Measurements from ENCODE around the gene DPCD.

The DPCD gene

GRCh38 chr10:101607124-101607523 is 19.0 kb downstream of the DPCD start:
- Histone ChIP-seq H3K9me3 (ENCODE audit: control insufficient read depth, low read length) (no peaks in the 10 kb centered on the region), H3K4me1 (ENCODE audit: control insufficient read depth, insufficient read depth, low read length) (peaks cover 4% of the 10 kb centered on the region), H3K4me3 (ENCODE audit: low read length) (no peak overlapping the region), H3K27me3 (ENCODE audit: control insufficient read depth, insufficient read depth, low read length) (no peaks in the 10 kb centered on the region), H3K36me3 (ENCODE audit: control insufficient read depth, insufficient read depth, low read length) (peaks cover 10% of the 10 kb centered on the region), H3K9ac (ENCODE audit: low read length) (no peak overlapping the region)

GRCh38 chr10:101609481-101609880 is 21.4 kb downstream of the DPCD start:
- H3K9ac ChIP-seq (ENCODE audit: low read length), result no peak overlapping the region
- H3K36me3 ChIP-seq (ENCODE audit: control insufficient read depth, insufficient read depth, low read length), result peaks cover 10% of the 10 kb centered on the region
- H3K27me3 ChIP-seq (ENCODE audit: control insufficient read depth, insufficient read depth, low read length), result no peaks in the 10 kb centered on the region
- H3K4me1 ChIP-seq (ENCODE audit: control insufficient read depth, insufficient read depth, low read length), result peaks cover 4% of the 10 kb centered on the region
- H3K9me3 ChIP-seq (ENCODE audit: control insufficient read depth, low read length), result no peaks in the 10 kb centered on the region
- H3K4me3 ChIP-seq (ENCODE audit: low read length), result no peak overlapping the region

GRCh38 chr10:101611096-101611905 is 23.2 kb downstream of the DPCD start:
- H3K9me3 ChIP-seq (ENCODE audit: control insufficient read depth, low read length), result no peaks in the 10 kb centered on the region
- peaks cover 4% of the 10 kb centered on the region for H3K4me1 ChIP-seq (ENCODE audit: control insufficient read depth, insufficient read depth, low read length)
- no peak overlapping the region for H3K4me3 ChIP-seq (ENCODE audit: low read length)
- H3K36me3 ChIP-seq (ENCODE audit: control insufficient read depth, insufficient read depth, low read length), result peaks cover 10% of the 10 kb centered on the region
- H3K27me3 ChIP-seq (ENCODE audit: control insufficient read depth, insufficient read depth, low read length), result no peaks in the 10 kb centered on the region
- no peak overlapping the region for H3K9ac ChIP-seq (ENCODE audit: low read length)

- no peak overlapping the region for H3K4me3 ChIP-seq (ENCODE audit: low read length)
- no peaks in the 10 kb centered on the region for H3K9me3 ChIP-seq (ENCODE audit: control insufficient read depth, low read length)
- H3K27me3 ChIP-seq (ENCODE audit: control insufficient read depth, insufficient read depth, low read length), result no peaks in the 10 kb centered on the region
- no peak overlapping the region for H3K9ac ChIP-seq (ENCODE audit: low read length)
- H3K36me3 ChIP-seq (ENCODE audit: control insufficient read depth, insufficient read depth, low read length), result peaks cover 10% of the 10 kb centered on the region
- peaks cover 4% of the 10 kb centered on the region for H3K4me1 ChIP-seq (ENCODE audit: control insufficient read depth, insufficient read depth, low read length)
These were observed 24.0 kb downstream of the DPCD start for GRCh38 chr10:101612086-101612485.

GRCh38 chr10:101612872-101613271 is 24.8 kb downstream of the DPCD start:
- H3K36me3 ChIP-seq (ENCODE audit: control insufficient read depth, insufficient read depth, low read length), result peaks cover 10% of the 10 kb centered on the region
- no peak overlapping the region for H3K4me3 ChIP-seq (ENCODE audit: low read length)
- H3K27me3 ChIP-seq (ENCODE audit: control insufficient read depth, insufficient read depth, low read length), result no peaks in the 10 kb centered on the region
- no peak overlapping the region for H3K9ac ChIP-seq (ENCODE audit: low read length)
- no peaks in the 10 kb centered on the region for H3K9me3 ChIP-seq (ENCODE audit: control insufficient read depth, low read length)
- no peaks in the 10 kb centered on the region for H3K4me1 ChIP-seq (ENCODE audit: control insufficient read depth, insufficient read depth, low read length)

GRCh38 chr10:101613646-101614045 is 25.5 kb downstream of the DPCD start:
- Histone ChIP-seq H3K9ac (ENCODE audit: low read length) (no peak overlapping the region), H3K27me3 (ENCODE audit: control insufficient read depth, insufficient read depth, low read length) (no peaks in the 10 kb centered on the region), H3K4me3 (ENCODE audit: low read length) (no peak overlapping the region), H3K36me3 (ENCODE audit: control insufficient read depth, insufficient read depth, low read length) (peaks cover 7% of the 10 kb centered on the region), H3K9me3 (ENCODE audit: control insufficient read depth, low read length) (no peaks in the 10 kb centered on the region), H3K4me1 (ENCODE audit: control insufficient read depth, insufficient read depth, low read length) (no peaks in the 10 kb centered on the region)

- H3K9ac ChIP-seq (ENCODE audit: low read length), result no peak overlapping the region
- H3K9me3 ChIP-seq (ENCODE audit: control insufficient read depth, low read length), result no peaks in the 10 kb centered on the region
- H3K4me3 ChIP-seq (ENCODE audit: low read length), result no peak overlapping the region
- peaks cover 4% of the 10 kb centered on the region for H3K36me3 ChIP-seq (ENCODE audit: control insufficient read depth, insufficient read depth, low read length)
- no peaks in the 10 kb centered on the region for H3K4me1 ChIP-seq (ENCODE audit: control insufficient read depth, insufficient read depth, low read length)
- H3K27me3 ChIP-seq (ENCODE audit: control insufficient read depth, insufficient read depth, low read length), result no peaks in the 10 kb centered on the region
These were observed 26.8 kb downstream of the DPCD start for GRCh38 chr10:101614663-101615524.

- Histone ChIP-seq H3K9me3 (ENCODE audit: control insufficient read depth, low read length) (no peaks in the 10 kb centered on the region), H3K9ac (ENCODE audit: low read length) (no peak overlapping the region), H3K36me3 (ENCODE audit: control insufficient read depth, insufficient read depth, low read length) (peaks cover 4% of the 10 kb centered on the region), H3K4me3 (ENCODE audit: low read length) (no peak overlapping the region), H3K4me1 (ENCODE audit: control insufficient read depth, insufficient read depth, low read length) (no peaks in the 10 kb centered on the region), H3K27me3 (ENCODE audit: control insufficient read depth, insufficient read depth, low read length) (no peaks in the 10 kb centered on the region)
These were observed 27.5 kb downstream of the DPCD start for GRCh38 chr10:101615525-101616116.

- no peaks in the 10 kb centered on the region for H3K36me3 ChIP-seq (ENCODE audit: control insufficient read depth, insufficient read depth, low read length)
- H3K27me3 ChIP-seq (ENCODE audit: control insufficient read depth, insufficient read depth, low read length), result no peaks in the 10 kb centered on the region
- H3K9me3 ChIP-seq (ENCODE audit: control insufficient read depth, low read length), result no peaks in the 10 kb centered on the region
- no peak overlapping the region for H3K9ac ChIP-seq (ENCODE audit: low read length)
- no peaks in the 10 kb centered on the region for H3K4me1 ChIP-seq (ENCODE audit: control insufficient read depth, insufficient read depth, low read length)
- H3K4me3 ChIP-seq (ENCODE audit: low read length), result no peak overlapping the region
These were observed 28.4 kb downstream of the DPCD start for GRCh38 chr10:101616415-101617101.

- H3K4me1 ChIP-seq (ENCODE audit: control insufficient read depth, insufficient read depth, low read length), result no peaks in the 10 kb centered on the region
- H3K9ac ChIP-seq (ENCODE audit: low read length), result no peak overlapping the region
- no peaks in the 10 kb centered on the region for H3K27me3 ChIP-seq (ENCODE audit: control insufficient read depth, insufficient read depth, low read length)
- no peaks in the 10 kb centered on the region for H3K36me3 ChIP-seq (ENCODE audit: control insufficient read depth, insufficient read depth, low read length)
- H3K9me3 ChIP-seq (ENCODE audit: control insufficient read depth, low read length), result no peaks in the 10 kb centered on the region
- H3K4me3 ChIP-seq (ENCODE audit: low read length), result no peak overlapping the region
These were observed 29.1 kb downstream of the DPCD start for GRCh38 chr10:101617102-101617823.

GRCh38 chr10:101617824-101618568 is 29.9 kb downstream of the DPCD start:
- H3K36me3 ChIP-seq (ENCODE audit: control insufficient read depth, insufficient read depth, low read length), result no peaks in the 10 kb centered on the region
- H3K4me3 ChIP-seq (ENCODE audit: low read length), result no peak overlapping the region
- no peaks in the 10 kb centered on the region for H3K9me3 ChIP-seq (ENCODE audit: control insufficient read depth, low read length)
- H3K9ac ChIP-seq (ENCODE audit: low read length), result no peak overlapping the region
- H3K4me1 ChIP-seq (ENCODE audit: control insufficient read depth, insufficient read depth, low read length), result no peaks in the 10 kb centered on the region
- H3K27me3 ChIP-seq (ENCODE audit: control insufficient read depth, insufficient read depth, low read length), result no peaks in the 10 kb centered on the region

Measured in mucosa of stomach (tissue), 1 donor.